G401 (cell line): ENCODE data around the gene SDF2L1. TPM values are rescaled to one million over a fixed set of nuclear protein-coding genes. Genes with fewer than 3 reads are reported as not detected.
"Not testable (repeated sequence)": the region's sequence is repeated elsewhere in the genome, so short reads cannot be mapped to it uniquely, and the experiment has no call there.

ENCODE experiments used
- DNase-seq: peaks from one replicate; pipeline ENCODE4 v3.0.0-alpha.2; 2015; ENCODE audit warnings: low spot score
- in situ Hi-C: cut with HindIII; loops from 2 replicates; pipeline ENCODE4 v1.10.0; 2016; ENCODE audit warnings: low sequenced_read_pairs, mixed read lengths
- total RNA-seq: library from RNA; depleted of rRNA; stranded (reverse); fragments of >200 nt; shearing (Covaris generic); gene quantifications from 2 replicates; pipeline ENCODE4 v1.2.3, GENCODE V29; 2014

SDF2L1 gene
- total RNA-seq, 1 experiment from 2014 or later: 39.7 TPM

DNA sequence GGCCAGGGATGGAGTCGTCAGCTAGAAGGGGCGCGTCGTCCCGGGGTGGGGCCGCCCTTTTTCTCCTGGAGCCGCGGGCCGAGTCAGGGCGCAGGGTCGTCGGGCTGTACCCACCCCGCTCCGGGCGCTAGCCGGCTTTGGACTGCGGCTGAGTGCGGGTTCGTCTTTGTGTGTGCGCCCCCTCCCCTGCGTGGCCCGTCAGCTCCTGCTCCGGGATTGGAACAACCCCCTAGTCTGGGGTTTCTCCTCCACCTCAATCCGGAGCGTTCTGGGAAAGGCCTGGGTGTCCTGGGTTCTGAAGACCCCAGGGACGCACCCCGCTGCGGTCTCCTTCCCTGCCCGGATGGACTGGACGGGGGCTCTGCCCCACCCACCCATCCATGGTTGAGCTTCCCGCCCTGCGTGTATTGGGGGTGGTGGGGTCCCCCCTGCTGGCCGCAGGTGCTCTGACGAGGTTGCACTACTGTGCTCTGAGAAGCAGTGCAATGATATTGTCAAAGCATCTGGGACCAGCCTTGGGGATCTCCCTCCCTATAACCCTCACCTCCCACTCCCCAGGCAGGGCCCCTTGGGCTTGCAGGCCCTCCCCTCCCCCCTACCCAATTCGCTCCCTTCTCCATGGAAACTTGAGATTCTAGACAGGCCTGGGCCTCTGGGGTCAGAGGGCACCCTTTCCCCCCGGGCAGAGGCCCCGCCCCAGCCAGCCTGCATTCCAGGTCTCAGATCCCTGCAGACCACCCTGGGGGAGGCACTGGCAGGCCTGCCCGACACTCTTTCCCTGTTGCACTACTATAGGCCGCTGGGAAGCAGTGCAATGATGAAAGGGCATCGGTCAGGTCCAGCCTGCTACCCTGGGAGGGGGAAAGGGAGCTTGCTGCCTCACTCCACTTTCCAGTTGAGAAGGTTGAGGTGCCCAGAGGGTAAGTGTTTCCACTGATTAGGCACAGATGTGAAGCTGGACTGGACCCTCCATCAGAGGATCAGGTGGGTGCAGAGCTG lies 10.7 kb downstream of the SDF2L1 start:
- in situ Hi-C loops: no loop called here
- DNase-seq: no peak

GRCh38 chr22:21657020-21657359 lies 14.9 kb downstream of the SDF2L1 start:
- in situ Hi-C loops: no loop called here
- DNase-seq: no peak

- no peak for DNase-seq
- in situ Hi-C loops: no loop called here
These were observed 15.4 kb downstream of the SDF2L1 start for GRCh38 chr22:21657360-21658032.

GRCh38 chr22:21659864-21660525 lies 17.9 kb downstream of the SDF2L1 start:
- in situ Hi-C loops: no loop called here
- no peak for DNase-seq

GRCh38 chr22:21660904-21661303 lies 18.8 kb downstream of the SDF2L1 start:
- in situ Hi-C loops: no loop called here
- no peak for DNase-seq

DNA sequence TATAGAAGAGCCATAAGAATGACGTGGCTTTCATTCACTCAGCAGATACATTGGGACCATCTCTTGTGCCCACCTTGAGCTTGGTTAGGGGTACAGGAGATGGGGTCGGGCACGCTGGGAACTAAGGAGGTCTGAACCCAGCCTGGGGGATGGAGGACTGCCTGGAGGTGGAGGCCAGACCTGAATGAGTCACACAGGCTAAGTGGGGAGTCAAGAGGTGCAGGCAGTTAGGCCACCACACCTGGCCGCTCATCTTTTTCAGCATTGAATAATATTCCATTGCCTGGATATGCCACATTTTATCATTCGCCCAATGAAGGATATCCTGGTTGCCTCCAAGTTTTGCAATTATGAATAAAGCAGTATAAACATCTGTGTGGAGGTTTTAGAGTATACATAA lies 19.9 kb downstream of the SDF2L1 start:
- in situ Hi-C loops: no loop called here
- DNase-seq: no peak

- no peak for DNase-seq
- in situ Hi-C loops: no loop called here
These were observed 21.6 kb downstream of the SDF2L1 start for GRCh38 chr22:21663738-21664137.

GRCh38 chr22:21665047-21665851 lies 23.1 kb downstream of the SDF2L1 start:
- in situ Hi-C loops: no loop called here
- DNase-seq: no peak

DNA sequence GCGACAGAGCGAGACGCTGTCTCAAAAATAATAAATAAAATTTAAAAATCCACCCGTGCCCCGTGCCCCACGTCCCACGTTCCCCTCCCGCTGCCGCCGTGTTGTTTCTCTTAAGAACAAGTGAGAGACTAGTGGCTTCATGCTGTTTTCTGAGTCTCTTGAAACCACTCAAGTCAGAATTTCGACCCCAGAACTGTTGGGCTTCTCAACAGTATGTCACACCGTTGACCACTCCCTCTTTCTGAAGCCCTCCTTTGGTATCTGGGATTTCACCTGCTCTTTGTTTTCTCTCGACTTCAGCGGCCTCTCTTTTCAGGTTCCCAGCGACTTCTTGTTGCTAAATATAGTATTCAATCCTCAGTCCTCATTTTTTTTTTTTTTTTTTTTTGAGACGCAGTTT lies 24.7 kb downstream of the SDF2L1 start:
- no peak for DNase-seq
- in situ Hi-C loops: no loop called here

- DNase-seq: no peak
- in situ Hi-C loops: no loop called here
These were observed 26.9 kb downstream of the SDF2L1 start for GRCh38 chr22:21669026-21669425.

DNA sequence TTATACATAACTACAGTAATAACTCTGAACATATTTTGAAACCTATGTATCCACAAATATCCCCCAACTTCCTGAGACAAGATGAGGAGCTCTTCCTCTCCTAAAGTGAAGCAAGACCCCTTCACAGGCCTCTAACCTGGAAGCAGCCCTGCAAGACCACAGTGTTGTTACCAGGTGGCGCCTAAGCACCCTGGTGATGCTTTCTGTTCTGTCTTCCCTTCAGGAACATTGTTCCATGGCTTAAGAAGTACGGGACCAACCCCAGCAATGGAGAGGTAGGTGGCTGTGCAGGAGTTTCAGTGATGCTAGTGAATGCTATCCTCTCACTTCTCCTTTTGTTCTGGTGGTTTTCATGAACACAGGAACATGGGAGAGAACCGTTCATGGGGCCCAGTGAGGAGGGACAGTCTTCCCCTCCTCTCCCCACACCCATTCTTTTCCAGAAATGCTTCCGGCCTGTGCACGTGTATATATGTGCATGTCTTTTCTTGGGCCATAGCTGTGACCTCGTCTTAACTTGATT lies 30.1 kb downstream of the SDF2L1 start:
- DNase-seq: no peak
- in situ Hi-C loops: no loop called here

DNA sequence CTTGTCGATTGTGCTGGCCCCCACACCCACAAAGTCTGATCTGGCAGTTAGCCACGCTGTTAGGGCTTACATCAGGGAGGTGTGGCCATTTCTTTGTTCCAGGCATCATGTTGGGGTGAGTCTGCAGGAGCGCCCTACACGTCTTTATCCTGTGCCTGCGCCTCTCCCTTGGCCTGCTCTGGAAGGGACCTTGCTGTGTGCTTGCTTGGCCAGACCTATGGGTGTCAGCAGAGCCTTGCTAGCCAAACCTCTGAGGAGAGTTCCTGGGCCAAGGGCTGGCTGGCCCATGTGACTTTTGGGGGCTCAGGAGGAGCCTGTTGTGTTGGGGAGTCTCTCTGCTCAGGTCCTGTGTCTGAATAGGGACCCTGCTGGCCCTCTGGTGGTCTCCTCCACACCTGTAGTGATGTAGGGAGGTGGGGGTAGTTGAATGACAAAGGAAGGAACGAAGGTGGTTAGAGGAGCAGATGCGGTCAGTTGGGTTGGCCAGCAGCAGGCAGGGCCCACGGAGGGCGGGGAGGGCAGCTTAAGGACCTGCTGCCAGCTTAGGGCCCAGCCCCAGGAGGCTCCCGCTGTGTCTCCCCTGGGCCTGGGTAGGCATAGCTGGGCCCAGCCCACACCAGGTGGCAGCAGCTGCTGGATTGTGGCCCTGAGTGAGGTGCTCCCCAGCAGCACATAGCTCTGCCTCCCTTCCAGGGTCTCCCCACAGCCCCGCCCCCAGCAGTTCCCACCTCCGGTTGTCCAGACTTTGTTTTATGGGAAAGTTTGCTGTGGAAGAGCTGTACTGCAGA lies 31.6 kb downstream of the SDF2L1 start:
- DNase-seq: no peak

GRCh38 chr22:21674638-21675245 lies 32.6 kb downstream of the SDF2L1 start:
- no peak for DNase-seq
- in situ Hi-C loops: no loop called here

More for the DNA sequence above, 31.6 kb downstream of the SDF2L1 start:
- in situ Hi-C loops: no loop called here

DNA sequence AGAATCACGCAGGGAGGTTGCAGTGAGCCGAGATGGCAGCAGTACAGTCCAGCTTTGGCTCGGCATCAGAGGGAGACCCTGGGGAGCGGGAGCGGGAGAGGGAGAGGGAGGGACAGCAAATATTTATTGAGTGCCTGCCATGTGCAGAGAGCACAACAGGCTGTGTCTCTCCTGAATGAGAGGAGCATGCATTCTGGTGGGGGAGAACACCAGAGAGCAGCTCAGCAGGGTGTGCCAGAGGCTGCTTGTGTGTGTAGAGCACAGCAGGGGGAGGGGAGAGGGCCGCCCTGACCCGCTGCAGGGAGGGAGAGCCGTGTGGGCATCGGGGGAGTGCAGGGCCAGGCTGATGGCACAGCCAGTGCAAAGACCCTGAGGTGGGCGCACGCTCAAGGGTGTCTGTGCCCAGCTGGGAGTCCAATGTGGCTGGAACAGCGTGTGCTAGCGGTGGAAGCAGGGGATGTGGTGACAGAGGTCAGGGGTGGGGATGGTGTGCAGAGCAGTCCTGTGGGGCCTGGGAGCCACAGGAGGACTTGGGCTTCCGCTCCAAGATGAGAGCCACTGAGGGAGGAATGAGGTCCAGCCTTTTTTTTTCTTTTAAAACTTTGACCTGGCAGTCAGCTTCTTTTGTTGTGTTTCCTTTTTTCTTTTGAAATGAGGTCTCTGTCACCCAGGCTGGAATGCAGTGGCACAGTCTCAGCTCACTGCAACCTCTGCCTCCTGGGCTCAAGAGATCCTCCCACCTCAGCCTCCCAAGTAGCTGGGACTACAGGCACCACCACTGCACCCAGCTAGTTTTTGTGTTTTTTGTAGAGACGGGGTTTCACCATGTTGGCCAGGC lies 35.7 kb downstream of the SDF2L1 start:
- in situ Hi-C loops: no loop called here
- DNase-seq: no peak

DNA sequence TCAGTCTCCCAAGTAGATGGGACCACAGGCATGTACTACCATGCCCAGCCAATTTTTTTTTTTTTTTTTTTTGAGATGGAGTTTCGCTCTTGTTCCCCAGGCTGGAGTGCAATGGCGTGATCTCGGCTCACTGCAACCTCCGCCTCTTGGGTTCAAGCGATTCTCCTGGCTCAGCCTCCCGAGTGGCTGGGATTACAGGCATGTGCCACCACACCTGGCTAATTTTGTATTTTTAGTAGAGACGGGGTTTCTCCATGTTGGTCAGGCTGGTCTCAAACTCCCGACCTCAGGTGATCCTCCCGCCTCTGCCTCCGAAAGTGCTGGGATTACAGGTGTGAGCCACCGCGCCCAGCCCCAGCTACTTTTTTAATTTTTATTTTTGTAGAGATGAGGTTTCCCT lies 36.7 kb downstream of the SDF2L1 start:
- DNase-seq, in situ Hi-C loops: not testable (repeated sequence)

GRCh38 chr22:21679383-21679782 lies 37.3 kb downstream of the SDF2L1 start:
- DNase-seq: no peak
- in situ Hi-C loops: no loop called here
